ENCODE data around the gene TMEM150B. TPM values are rescaled to one million over a fixed set of nuclear protein-coding genes. Genes with fewer than 3 reads are reported as not detected.

Gene TMEM150B
- total and polyA plus RNA-seq, 2 of the 13 experiments (the other 11 are each of a cell fraction or from before 2014, with no cell fraction given), result 1.3 to 1.8 TPM

GRCh38 chr19:55302318-55302703 lies 22.8 kb downstream of the TMEM150B start:
- TF ChIP-seq, protein P1, sequence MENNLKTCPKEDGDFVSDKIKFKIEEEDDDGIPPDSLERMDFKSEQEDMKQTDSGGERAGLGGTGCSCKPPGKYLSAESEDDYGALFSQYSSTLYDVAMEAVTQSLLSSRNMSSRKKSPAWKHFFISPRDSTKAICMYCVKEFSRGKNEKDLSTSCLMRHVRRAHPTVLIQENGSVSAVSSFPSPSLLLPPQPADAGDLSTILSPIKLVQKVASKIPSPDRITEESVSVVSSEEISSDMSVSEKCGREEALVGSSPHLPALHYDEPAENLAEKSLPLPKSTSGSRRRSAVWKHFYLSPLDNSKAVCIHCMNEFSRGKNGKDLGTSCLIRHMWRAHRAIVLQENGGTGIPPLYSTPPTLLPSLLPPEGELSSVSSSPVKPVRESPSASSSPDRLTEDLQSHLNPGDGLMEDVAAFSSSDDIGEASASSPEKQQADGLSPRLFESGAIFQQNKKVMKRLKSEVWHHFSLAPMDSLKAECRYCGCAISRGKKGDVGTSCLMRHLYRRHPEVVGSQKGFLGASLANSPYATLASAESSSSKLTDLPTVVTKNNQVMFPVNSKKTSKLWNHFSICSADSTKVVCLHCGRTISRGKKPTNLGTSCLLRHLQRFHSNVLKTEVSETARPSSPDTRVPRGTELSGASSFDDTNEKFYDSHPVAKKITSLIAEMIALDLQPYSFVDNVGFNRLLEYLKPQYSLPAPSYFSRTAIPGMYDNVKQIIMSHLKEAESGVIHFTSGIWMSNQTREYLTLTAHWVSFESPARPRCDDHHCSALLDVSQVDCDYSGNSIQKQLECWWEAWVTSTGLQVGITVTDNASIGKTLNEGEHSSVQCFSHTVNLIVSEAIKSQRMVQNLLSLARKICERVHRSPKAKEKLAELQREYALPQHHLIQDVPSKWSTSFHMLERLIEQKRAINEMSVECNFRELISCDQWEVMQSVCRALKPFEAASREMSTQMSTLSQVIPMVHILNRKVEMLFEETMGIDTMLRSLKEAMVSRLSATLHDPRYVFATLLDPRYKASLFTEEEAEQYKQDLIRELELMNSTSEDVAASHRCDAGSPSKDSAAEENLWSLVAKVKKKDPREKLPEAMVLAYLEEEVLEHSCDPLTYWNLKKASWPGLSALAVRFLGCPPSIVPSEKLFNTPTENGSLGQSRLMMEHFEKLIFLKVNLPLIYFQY (CRISPR knock-in tag; IDR thresholded peaks at IDR 0.05; ENCODE audit: borderline replicate concordance), result no peak
- no peak for TF ChIP-seq ZNF10 (CRISPR knock-in tag; IDR thresholded peaks at IDR 0.05; ENCODE audit: borderline replicate concordance, low read depth)
- TF ChIP-seq ETS1 (CRISPR knock-in tag; IDR thresholded peaks at IDR 0.05), result no peak
- no peak for TF ChIP-seq KLF12 (CRISPR knock-in tag; IDR thresholded peaks at IDR 0.05; ENCODE audit: borderline replicate concordance)
- no peak for TF ChIP-seq HMGXB4 (CRISPR knock-in tag; IDR thresholded peaks at IDR 0.05; ENCODE audit: borderline replicate concordance in 1 of 2, low read depth in 1 of 2)
- TF ChIP-seq, protein P2, sequence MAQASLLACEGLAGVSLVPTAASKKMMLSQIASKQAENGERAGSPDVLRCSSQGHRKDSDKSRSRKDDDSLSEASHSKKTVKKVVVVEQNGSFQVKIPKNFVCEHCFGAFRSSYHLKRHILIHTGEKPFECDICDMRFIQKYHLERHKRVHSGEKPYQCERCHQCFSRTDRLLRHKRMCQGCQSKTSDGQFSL (CRISPR knock-in tag; IDR thresholded peaks at IDR 0.05), result no peak
- no peak for TF ChIP-seq TBP (CRISPR knock-in tag; IDR thresholded peaks at IDR 0.05)
- FAIRE-seq, result no peak
- Histone ChIP-seq H3K36me3 (replicated peaks in 1 of 2; ENCODE audit: control insufficient read depth in 1 of 2, insufficient read depth in 2 of 2, low read length in 2 of 2) (no peaks in the 10 kb centered on the region), H4K20me1 (ENCODE audit: insufficient read depth, low read length) (no peaks in the 10 kb centered on the region), H3K27ac (ENCODE audit: extremely low read length, insufficient read depth, low read length) (no peak overlapping the region), H3K4me3 (replicated peaks in 1 of 3; ENCODE audit: insufficient read depth in 1 of 3, low read depth in 2 of 3, low read length in 3 of 3) (peak overlapping the region in 2 of 3 experiments; percentile 42 to 75; a peak in 3 of 6 replicates), H3K4me2 (ENCODE audit: low read depth, low read length) (peak overlapping the region; percentile 96), H3K4me1 (ENCODE audit: insufficient read depth, low read length) (peaks cover 29% of the 10 kb centered on the region), H3K9me3 (ENCODE audit: low read length) (no peaks in the 10 kb centered on the region), H3K27me3 (ENCODE audit: control insufficient read depth in 1 of 2, insufficient read depth in 2 of 2, low read length in 2 of 2) (peaks cover 0 to 20% of the 10 kb centered on the region in 2 experiments; a peak in 2 of 5 replicates), H3K9ac (ENCODE audit: insufficient read depth, low read depth, low read length) (peak overlapping the region; percentile 23; the same call in 1 of the 2 replicates), H2AFZ (ENCODE audit: low read length) (no peak overlapping the region), H3K79me2 (ENCODE audit: insufficient read depth, low read length) (no peaks in the 10 kb centered on the region)
- intact Hi-C loops (cut with micrococcal nuclease; ENCODE audit: unreplicated experiment) (no loop called here), in situ Hi-C loops (cut with HindIII; ENCODE audit: extremely low pct_ligation_motif_present, low pct_unique_long_range_greater_than_20kb) (loop anchor here (5.0 kb wide), 1 partner anchor 115 kb away; no protein-coding TSS in a partner anchor)
- WGBS (ENCODE audit: low lambda C conversion rate), result 42% methylated on average over 10 of the region's 12 CpGs
- BruUV-seq (replicated peaks), result no TSS peak
- POLR2A ChIA-PET, result interaction anchor here (1.0 to 2.2 kb wide), 9 partner anchors 10 to 116 kb away, joined by 3 to 13 read pairs (median 7); partner anchors contain the start of genes HSPBP1, PPP6R1 and UBE2S
- ATAC-seq, result no peak
- DNase-seq (ENCODE audit: low spot score), result no peak
- CTCF ChIA-PET (ENCODE audit: low intra/inter-chr PET ratio, low total read pairs), result interaction anchor here (1.2 to 1.8 kb wide), 2 partner anchors 37 to 116 kb away, joined by 3 to 9 read pairs; partner anchors contain the start of gene KMT5C

Data from HepG2 (cell line).